HG03442 (cell line): ENCODE results near the gene CDH22.

Source experiments
- ATAC-seq: cut with Tn5 transposase; IDR thresholded peaks from one replicate; pipeline ENCODE4 v1.9.1; 2021; ENCODE audit warnings: mild to moderate bottlenecking, moderate library complexity; ENCODE audit not compliant: unreplicated experiment

Gene CDH22

DNA sequence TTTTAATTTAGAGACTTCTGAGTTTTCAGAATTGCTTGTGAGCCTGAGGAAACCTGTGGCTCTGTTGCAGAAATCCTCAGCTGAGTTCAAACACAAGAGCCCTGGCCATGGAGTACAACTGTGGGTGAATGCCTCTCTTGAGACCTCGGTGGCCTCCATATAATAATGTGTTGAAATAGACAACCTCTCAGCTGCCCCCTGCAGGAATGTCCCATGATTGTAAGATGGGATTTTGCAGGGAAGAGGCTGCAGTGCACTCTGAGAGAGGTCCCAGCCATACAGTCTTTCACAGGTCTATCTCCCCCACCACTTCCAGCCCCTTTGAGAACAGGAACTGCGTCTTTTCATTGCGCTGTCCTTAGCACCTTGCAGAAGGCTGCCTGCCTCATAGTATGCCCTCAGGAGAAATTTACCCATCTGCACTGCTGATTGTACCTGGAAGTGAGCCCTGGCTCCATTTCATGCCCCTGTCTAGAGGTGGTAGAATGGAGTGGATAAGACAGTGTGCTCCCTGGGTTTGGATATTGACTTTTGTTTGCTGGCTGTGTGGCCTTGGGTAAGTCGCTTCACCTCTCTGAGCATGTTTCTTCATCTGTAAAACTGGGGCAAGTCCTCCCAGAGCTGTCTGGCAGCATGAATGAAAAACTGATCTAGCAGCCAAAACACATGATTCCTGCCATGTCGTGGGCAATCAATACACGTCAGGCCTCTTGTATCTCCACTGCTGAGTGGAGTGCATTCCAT lies 16.8 kb upstream of the CDH22 start:
- no peak for ATAC-seq

DNA sequence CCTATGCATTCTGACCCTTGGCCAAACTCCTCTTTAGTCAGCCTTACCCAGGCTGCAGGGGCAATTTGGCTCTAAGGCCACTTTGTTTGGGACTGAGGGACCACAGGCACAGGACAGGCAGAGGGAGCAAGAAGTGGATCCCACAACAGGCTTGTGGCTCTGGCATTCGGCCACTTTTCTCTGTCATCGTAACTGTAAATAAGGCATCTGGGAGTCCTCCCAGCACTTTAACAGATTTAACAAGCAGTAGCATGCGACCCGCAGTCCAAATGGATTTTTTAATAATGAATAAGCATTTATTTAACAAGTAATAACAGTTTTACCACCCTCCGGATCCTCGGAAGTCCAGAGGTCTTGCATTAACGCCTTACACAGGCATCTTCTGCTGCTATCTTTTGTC lies 16.1 kb upstream of the CDH22 start:
- no peak for ATAC-seq

DNA sequence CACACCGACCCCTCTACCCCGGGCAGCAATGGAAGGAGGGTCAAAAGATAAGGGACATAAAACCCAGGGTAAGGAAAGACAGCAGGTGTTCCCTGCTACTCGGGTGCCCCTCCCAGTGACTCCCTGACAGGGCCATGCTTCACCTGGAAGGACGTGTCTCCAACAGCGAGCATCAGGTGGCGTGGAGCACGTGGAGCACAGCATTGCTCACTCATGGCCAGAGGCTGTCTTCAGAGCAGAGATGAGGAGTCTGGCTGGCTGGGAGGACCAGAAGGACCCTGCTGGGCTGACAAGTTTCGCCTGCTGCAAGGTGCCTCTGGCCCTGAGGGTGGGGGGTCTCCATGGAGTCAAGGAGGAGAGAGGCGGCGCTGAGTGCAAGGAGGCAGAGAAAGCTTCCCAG lies 15.3 kb upstream of the CDH22 start:
- no peak for ATAC-seq

DNA sequence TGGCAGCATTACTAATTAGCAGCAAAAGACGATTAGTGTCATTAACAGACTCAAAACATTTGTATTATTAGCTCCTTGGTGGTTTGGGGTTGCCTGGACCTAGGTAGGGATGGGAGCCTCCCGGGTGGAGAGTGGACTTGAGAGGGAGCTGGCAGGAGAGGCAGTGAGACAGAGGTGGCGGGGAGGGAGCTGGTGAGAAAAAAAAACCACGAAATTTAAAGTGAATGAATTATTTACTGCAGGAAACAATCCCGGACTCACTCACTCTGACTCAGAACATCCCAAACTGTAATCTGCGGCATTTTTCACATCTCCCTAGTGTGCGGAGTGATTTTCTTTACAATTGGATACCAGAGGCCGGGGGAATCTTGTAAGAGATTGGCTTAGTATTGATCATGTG lies 14.3 kb upstream of the CDH22 start:
- ATAC-seq = no peak

DNA sequence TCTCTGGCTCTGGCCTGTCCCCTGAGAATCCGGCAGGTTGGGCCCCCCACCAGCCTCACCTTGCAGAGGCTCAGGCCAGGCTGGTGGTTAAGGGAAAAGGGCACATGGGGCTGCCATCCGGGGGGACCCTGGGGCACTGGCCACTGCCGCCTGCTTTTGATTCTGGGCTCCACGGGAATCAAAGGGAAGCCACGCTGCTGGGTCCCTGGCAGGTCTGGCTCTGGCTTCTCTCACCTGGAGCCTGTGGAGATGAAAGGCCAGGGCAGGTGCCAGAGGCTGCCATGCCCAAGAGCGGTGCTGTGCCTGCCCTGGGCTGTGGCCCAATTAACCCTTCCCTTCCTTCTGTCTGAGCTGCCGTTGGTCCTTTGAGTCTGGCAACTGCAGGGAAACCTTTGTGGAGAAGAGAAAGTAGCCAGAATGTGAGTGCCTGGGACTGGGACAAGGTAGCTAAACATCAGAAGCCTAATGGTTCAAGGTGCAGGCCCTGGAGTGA lies 9.4 kb upstream of the CDH22 start:
- ATAC-seq = no peak

DNA sequence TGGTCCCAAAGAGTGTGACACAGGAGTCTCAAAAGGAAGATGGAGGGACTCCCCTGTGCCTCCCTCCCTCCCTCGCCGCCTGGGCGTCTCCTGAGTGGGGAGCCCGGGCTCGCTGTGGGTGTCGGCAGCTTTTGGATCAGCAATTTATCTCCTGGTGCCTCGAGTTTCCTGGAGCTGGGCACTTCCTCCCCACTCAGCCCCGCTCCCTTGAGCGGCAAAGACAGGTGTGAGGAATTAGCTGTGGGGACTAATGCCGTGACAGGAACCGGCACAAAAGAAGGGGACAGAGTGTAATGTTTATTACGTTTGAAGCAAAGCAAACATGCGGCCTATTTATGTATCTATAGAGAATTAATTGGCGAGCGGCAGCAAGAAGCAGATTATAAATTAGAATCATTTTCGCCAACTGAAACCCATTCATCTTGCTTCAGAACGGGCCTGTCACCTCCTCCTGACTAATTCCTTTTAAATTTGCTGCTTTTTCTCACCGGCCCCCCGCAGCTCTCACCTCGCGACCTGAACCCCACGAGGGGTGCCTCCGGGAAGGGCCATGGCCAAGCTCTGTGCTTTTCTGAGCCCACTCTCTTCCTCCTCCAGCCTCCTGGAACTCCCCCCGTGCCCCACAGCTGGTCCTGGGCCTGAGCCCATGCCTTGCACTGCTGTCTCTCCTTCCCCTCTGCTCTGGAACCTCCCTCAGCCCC lies 8.8 kb upstream of the CDH22 start:
- ATAC-seq = no peak

DNA sequence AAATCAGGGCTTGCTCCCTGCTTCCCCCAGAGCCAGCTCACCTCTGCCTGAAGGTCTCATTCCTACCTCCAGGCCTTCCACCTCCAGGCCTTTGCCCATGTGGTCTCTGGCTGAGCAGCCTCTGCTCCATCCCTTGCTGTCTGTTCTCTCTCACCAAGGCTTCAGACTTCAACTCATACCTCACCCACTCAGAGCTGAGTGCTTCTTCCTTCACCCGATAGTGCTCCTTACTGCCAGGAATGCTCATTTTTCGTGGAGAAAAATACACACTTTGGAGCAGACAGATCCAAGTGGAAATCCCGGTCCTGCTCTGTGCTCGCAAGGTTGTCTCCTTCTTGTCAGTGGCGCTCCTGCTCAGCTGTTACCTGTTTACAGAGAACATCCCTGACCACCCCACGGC lies 7.0 kb upstream of the CDH22 start:
- ATAC-seq = no peak

DNA sequence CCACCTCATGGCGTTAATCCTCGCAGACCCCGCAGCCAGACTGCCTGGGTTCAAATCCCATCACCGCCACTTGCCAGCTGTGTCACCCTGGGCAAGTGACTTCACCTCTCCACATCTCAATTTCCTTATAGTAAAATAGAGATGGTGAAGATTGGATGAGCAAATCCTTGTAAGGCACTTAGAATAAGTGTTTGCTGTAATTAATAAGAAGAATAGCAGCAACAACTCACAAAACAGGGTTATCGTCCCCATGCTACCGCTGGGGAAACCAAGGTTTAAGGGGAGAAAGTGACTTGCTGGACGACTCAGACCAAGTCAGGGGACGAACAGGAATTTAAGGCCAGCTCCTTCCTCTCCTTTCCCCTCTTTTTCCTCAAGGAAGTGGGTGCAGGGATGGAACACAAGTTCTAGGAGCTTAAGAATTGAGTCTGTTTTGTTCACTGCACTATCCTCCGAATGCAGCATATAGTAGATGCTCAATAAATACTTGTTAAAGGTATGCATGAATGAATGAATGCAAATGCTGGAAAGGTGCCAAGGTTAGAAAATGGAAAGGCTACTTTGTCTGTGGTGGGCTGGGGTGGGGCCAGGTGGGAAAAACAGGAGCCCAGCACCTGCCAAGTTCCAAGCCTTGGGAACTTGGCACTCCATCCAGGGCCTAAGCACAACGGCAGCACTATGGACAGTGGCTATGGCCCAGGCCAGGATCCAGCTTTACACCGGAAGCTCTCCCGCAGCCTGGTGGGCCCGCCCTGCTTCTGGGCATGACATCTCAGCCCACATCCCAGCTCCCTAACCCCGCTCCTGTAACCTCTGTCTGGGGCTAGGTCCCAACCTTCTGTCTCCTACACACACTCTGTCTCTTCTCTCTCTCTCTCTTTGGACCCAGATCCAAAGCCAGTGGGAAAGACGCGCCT lies 4.9 kb upstream of the CDH22 start:
- ATAC-seq = no peak

DNA sequence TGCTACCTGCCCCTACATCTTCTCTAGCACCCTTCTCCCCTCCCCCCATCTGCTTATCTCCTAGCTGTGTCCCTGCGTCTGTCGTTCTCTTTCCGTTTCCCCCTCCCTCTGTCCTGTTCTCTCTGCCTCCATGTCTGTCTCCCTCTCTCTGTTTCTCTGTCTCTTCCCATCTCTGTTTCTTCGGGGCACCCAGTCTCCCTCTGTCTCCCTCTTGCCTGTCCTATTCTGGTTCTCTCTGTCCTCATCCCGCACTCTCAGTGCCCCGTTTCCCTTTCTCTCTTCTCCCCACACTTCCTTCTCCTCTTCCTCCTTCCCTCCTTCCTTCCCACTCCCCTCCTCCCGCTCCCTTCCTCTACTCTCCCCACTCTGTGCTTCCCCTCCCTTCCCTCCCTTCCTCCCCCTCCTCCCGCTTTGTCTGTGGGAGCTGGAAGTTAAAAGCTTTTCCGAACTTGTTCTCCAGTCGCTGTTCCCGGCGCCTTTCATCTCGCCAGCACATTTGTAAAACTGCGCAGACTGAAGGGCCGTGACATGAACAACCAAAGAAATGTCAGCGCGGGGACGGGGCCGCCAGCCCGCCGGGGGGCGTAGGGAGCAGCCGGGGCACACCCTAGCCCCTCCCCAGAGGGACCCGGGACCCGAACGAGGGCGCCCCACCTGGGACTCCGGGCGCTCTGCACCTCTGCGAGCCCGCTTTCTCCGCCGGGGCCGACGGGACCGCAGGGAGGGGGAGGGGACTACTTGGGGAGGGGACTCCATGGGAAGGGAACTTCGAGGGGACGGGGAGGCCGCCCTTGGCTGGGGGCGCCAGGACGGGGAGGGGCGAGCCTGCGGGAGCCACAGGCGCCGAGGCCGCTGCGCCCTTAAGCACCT lies 4.0 kb upstream of the CDH22 start:
- no peak for ATAC-seq

DNA sequence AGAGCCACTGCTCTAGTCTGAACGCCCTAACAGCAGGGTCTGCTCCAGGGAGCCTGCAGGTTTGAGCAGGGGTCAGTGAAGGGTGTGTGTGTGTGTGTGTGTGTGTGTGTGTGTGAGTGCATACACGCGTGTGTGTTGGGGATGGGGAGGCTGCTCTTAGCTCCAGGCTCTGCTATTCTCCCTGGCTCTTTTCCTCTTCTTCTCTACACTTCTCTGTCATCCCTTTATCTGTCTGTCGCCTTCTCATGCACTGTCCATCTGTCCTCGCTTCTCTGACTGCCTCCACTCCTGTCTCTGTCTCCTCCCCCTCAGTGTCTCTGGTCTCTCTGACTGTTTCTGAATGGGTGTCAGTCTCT lies 3.4 kb upstream of the CDH22 start:
- no peak for ATAC-seq

DNA sequence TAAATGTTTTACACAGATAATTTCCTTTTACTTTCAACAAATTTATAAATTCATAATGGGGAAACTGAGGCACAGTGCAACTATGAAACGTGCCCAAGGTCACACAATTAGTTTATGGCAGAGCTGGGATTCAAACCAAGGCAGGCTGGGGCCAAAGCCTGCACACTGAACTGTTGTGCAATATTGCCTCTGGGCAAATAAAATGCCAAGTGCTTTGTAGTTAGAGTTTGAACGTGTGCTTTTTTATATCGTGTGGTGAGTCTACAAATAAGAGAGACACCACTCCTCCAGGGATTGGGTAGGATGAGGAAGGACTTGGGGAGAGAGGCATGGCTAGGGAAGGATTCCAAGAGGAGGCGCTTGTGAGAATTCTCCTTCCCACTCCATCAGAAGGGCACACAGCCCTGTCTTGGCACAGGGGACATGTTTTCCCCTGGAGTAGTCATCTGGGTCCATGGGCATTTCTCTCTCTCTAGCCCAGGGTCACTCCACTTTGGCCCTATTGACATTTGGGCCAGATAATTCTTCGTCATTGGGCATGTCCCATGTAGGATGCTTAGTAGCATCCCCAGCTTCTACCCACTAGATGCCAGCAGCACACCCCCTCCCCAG lies 2.8 kb upstream of the CDH22 start:
- no peak for ATAC-seq

DNA sequence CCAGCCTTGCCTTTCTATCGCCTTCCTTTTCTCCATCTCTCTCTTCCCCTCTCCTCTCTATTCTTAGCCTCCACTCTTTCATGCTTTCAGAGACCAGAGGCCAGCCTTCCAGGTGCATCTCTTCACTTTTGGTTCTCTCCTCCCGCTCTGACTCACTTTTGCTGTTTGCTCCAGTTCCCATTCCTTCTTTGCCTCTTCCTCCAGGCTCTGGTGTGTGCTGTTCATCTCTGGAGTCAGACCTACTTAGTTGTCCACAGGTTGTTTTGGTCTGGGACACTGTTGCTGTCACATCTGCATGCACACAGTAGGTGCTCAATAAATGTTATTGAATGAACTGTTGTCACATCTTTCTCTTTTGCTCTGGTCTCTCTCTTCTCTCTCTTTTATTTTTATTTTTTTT lies 1.6 kb upstream of the CDH22 start:
- ATAC-seq = no peak

DNA sequence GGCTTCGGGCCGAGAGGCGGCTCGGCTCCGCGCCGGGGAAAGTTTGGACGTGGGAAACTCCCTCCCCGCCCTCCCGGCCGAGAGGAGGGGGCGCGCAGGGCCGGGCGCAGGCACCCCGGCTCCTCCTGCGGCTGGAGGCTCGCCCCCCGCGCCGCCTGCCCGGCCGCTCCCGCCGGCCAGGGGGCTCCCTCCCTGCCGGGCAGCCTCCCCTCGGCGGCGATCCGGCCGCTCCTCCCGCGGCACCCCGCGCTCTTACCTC lies 370 bp downstream of the CDH22 start:
- ATAC-seq = no peak

DNA sequence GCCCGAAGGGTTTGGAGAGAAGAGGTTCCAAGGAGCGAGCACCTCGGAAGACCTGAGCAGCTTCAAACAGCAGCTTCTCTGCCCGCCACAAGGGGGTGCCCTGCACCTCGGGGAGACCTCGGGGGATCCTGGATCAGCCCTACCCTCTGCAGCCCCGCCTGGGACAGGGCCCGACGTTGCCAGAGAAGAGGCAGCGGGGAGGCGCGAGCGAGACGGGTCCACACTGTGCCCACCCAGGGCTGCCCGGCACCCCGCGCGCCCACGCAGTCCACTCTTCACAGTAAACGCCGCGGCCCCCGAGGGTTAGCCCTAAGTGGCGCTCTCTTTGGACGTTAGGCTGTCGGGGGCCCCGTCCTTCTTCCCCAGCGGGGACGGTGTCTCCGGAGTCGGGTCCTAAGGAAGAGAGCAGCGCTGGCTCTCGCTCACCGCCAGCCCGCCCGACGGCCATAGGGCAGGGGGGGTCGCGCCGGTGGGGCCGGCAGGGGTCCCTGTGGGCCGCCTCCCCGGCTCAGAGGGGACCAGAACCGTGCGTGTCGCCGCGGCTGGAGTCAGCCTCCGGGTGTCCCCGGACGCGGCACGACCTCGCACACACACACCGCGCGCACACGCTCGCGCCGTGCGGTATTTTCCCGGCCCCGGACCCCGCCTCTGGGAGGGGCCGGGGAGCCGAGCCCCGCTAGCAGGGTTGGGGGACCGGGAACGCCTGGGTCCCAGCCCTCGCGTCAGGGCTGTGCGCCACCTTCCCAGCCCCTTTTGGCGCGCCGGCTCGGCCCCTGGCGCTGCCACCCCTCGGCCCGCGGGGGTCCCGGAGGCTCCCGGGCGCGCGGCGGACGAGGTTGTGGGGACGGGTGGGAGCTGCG lies 929 bp downstream of the CDH22 start:
- ATAC-seq = no peak

DNA sequence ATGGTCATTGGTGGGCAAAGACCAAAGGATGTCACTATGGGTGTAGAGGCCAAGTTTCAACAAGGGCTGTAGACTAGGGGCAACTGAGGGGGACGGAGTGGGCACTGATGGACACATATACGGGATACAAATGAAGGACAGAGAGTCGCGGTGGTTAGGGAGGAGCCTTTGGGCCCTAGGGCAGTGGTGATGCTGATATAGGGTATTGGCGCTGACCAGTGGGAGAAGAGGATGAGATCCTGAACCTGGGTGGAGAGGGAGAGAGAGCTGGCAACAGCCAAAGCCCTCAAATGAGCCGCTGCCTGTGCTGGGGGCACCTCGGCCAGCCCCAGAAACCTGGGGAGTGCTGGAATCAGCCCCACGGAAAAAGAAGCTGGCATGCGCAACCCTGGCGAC lies 1.6 kb downstream of the CDH22 start:
- no peak for ATAC-seq

DNA sequence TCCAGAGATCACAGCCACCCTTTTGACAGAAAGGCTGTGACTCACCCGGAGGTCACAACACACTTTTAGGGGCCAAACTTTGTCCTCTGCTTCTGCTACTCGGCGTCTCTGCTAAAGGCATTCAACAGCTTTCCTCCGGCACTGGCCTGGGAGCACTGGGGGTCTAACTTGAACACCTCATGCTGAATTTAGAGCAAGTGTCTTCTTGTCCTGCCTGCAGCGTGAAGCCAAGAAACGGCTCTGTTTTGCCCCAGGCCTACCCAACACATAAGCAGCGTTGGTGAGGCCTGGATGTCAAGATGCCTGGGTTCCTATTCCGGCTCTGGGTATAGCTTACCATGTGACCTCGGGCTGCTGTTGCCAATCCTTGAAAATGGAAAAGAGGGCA lies 2.3 kb downstream of the CDH22 start:
- no peak for ATAC-seq

DNA sequence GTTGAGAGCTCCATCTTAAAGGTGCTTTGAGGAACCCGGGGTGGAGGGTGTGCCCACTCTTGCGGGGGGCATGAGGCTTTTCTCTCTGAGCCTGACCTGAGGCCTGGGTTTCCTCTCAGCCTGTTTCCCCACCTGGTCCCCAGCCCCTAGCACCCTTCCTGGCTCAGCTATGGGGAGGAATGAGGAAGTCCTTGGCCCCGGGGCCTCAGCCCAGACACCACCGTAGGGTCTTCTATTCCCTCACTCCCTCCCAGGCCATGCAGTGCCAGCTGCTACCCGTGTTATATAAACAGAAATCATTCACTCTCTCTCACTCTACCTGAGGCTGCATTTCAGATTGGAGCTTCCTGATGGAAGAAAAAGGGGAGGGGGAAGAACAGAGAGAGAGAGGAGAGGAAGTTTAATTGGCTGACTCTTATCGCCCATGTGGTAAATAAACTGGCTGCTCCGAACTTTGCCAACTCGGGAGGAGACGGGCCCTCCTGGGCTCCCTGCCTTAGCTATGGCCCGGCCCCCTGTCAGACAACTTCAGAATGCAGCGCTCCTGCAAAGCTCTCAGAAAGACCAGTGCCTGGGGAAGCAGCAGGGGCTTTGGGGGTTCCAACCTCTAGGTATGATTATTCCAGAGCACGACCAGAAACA lies 2.8 kb downstream of the CDH22 start:
- no peak for ATAC-seq

DNA sequence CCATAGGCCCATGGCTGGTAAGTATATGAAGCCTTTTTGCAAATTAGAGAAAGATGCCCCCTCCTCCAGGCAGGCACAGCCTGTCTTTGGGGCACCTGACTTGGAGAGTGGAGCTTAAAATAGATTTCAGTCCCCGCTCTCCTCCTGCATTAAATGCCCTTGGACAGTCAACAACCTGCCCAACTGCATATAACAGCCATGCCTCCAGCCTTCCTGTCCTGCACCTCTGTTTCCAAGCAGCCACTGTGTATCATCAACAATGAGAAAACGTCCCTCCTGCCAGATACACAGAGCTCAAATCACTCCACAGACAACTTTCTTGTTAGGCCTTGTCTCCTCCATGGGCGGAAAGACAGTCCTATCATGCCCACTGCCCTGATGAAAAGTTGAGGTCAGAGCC lies 3.4 kb downstream of the CDH22 start:
- ATAC-seq = no peak

DNA sequence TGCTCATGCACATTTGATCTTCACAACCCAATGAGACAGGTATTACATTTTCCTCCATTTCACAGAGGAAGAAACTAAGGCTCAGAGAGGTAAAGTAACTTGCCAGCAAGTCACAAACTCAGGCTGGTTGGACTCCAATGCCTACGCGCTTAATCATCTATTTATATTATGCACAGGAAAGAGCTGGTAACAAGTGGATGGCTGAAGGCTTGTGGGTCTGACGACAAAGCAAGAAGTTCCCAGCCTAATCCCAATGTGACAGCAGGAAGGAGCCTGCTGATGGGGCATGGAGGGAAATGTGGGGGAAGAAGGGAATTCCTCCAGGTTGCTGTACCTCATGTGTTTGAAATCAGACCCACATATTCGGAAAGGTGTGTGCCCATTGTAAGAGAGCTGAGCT lies 3.9 kb downstream of the CDH22 start:
- no peak for ATAC-seq
